Hematopoietic multipotent progenitor cell treated with erythropoietin and hydrocortisone succinate and interleukin-3 and kit ligand, for 15 days (in vitro differentiated cells): ENCODE data around the gene ITIH6.

ENCODE experiments used
- DNase-seq: peaks from one replicate; pipeline ENCODE4 v3.0.0-alpha.2; 2015; ENCODE audit warnings: low spot score

The ITIH6 gene

GRCh38 chrX:54710920-54711319 lies 87.1 kb downstream of the ITIH6 start:
- no peak for DNase-seq

GRCh38 chrX:54708404-54708803 lies 89.7 kb downstream of the ITIH6 start:
- no peak for DNase-seq
